SK-N-SH (cell line): ENCODE results near the gene HEPH. TPM values are rescaled to one million over a fixed set of nuclear protein-coding genes. Genes with fewer than 3 reads are reported as not detected.
"Not testable (repeated sequence)": the region's sequence is repeated elsewhere in the genome, so short reads cannot be mapped to it uniquely, and the experiment has no call there.

Experiments used
- CTCF ChIA-PET: fragments of 300-600, 350-600 bp; formaldehyde crosslinking; extraction: SDS; loops from one replicate; lab custom pipeline; 2021; lab: Yijun Ruan, JAX
- POLR2A ChIA-PET: fragments of 350-600 bp; sonication (Branson Sonifier 250); formaldehyde crosslinking; extraction: SDS; loops from one replicate; lab custom pipeline; 2020; ENCODE audit warnings: antibody characterized with exemption, inconsistent platforms; lab: Yijun Ruan, JAX
- DNase-seq: peaks from one replicate; pipeline ENCODE4 v3.0.0; 2012
- H2AFZ ChIP-seq: fragments of 200-600 bp; sonication (generic); 2 replicates; pipeline ENCODE4 v1.8.1; 2016; ENCODE audit warnings: antibody characterized with exemption, mild to moderate bottlenecking, low read depth
- H3F3A ChIP-seq: fragments of 200-600 bp; sonication (generic); replicated peaks from 2 replicates; pipeline ENCODE3; 2016; ENCODE audit warnings: antibody characterized with exemption, mild to moderate bottlenecking; ENCODE audit not compliant: insufficient read depth
- H3K27ac ChIP-seq, 2 experiments: fragments of 200-500 bp in 1 of 2; fragments of 200-600 bp in 1 of 2; sonication (Bioruptor generic) in 1 of 2; sonication (generic), shearing (Covaris generic) in 1 of 2; 2 replicates each; pipeline versions ENCODE4 v1.5.1 to v1.6.1; 2014 to 2016; ENCODE audit warnings: low read depth in 2 of 2, inconsistent platforms in 1 of 2, low read length in 1 of 2, mild to moderate bottlenecking in 1 of 2, mixed read lengths in 1 of 2
- H3K27me3 ChIP-seq: fragments of 200-600 bp; sonication (generic), shearing (Covaris generic); 2 replicates; pipeline ENCODE4 v1.6.1; 2016; ENCODE audit warnings: mixed run types; ENCODE audit not compliant: insufficient read depth
- H3K36me3 ChIP-seq, 2 experiments: fragments of 200-500 bp in 1 of 2; fragments of 200-600 bp in 1 of 2; sonication (Bioruptor generic) in 1 of 2; sonication (generic) in 1 of 2; replicated peaks in 1 of 2; 2 replicates each; pipeline versions ENCODE3 to v1.5.1; 2014 to 2016; ENCODE audit warnings: low read length in 1 of 2, mild to moderate bottlenecking in 1 of 2; ENCODE audit not compliant: insufficient read depth in 2 of 2, control insufficient read depth in 1 of 2
- H3K4me1 ChIP-seq, 2 experiments: fragments of 200-500 bp in 1 of 2; fragments of 200-600 bp in 1 of 2; sonication (Bioruptor generic) in 1 of 2; sonication (generic), shearing (Covaris generic) in 1 of 2; 2 replicates each; pipeline versions ENCODE4 v1.5.1 to v1.6.1; 2014 to 2016; ENCODE audit warnings: low read depth in 1 of 2, low read length in 1 of 2, mixed run types in 1 of 2; ENCODE audit not compliant: insufficient read depth in 2 of 2, control insufficient read depth in 1 of 2
- H3K4me2 ChIP-seq: fragments of 200-600 bp; sonication (generic), shearing (Covaris generic); 2 replicates; pipeline ENCODE4 v1.6.1; 2017; ENCODE audit warnings: mixed run types
- H3K4me3 ChIP-seq, 2 experiments: fragments of 200-500 bp in 1 of 2; fragments of 200-600 bp in 1 of 2; sonication (Bioruptor generic) in 1 of 2; sonication (generic), shearing (Covaris generic) in 1 of 2; 2 replicates each; pipeline versions ENCODE4 v1.5.1 to v1.8.1; 2014 to 2016; ENCODE audit warnings: low read depth in 2 of 2, inconsistent platforms in 1 of 2, low read length in 1 of 2, mild to moderate bottlenecking in 1 of 2, mixed read lengths in 1 of 2, moderate library complexity in 1 of 2
- H3K79me2 ChIP-seq: fragments of 200-600 bp; sonication (generic); 2 replicates; pipeline ENCODE4 v1.8.1; 2017; ENCODE audit warnings: mild to moderate bottlenecking; ENCODE audit not compliant: insufficient read depth
- H3K9ac ChIP-seq: fragments of 200-600 bp; sonication (generic); 2 replicates; pipeline ENCODE4 v1.6.1; 2017; ENCODE audit warnings: mixed run types
- H3K9me2 ChIP-seq: fragments of 200-600 bp; sonication (generic); 2 replicates; pipeline ENCODE4 v1.6.1; 2017; ENCODE audit warnings: mixed run types
- H3K9me3 ChIP-seq: fragments of 200-600 bp; sonication (generic); 2 replicates; pipeline ENCODE4 v1.6.1; 2017; ENCODE audit warnings: mixed run types, mild to moderate bottlenecking, moderate library complexity
- H4K20me1 ChIP-seq: fragments of 200-600 bp; sonication (generic); 2 replicates; pipeline ENCODE4 v1.6.1; 2017; ENCODE audit warnings: mild to moderate bottlenecking, mixed run types; ENCODE audit not compliant: insufficient read depth
- ELF1 ChIP-seq: IDR thresholded peaks from 2 replicates; pipeline ENCODE4 v1.4.0; 2012
- GABPA ChIP-seq: IDR thresholded peaks from 2 replicates; pipeline ENCODE4 v1.4.0; 2012; ENCODE audit warnings: low read depth, mild to moderate bottlenecking
- GATA2 ChIP-seq: sonication (generic); formaldehyde crosslinking; IDR thresholded peaks from 2 replicates; pipeline ENCODE4 v1.5.0; 2020; ENCODE audit warnings: mild to moderate bottlenecking, missing genetic modification reagents
- MAX ChIP-seq: IDR thresholded peaks from 2 replicates; pipeline ENCODE4 v1.4.0; 2012; ENCODE audit warnings: low read depth
- MEF2A ChIP-seq: IDR thresholded peaks from 2 replicates; pipeline ENCODE4 v1.4.0; 2012; ENCODE audit warnings: low read depth, borderline replicate concordance
- USF2 ChIP-seq: fragments of 150-350 bp; IDR thresholded peaks from 2 replicates; pipeline ENCODE4 v1.6.1; 2017; ENCODE audit warnings: antibody characterized with exemption, low read length, low read depth, borderline replicate concordance
- WGBS: methylation state at CpG from one replicate; pipeline ENCODE4 v1.1.6; 2017; ENCODE audit warnings: low lambda C conversion rate; 5-methylcytosine and 5-hydroxymethylcytosine counted together
- polyA plus RNA-seq, 3 experiments: library from polyadenylated mRNA; depleted of rRNA; stranded (reverse); fragments of >200 nt; gene quantifications; 2 replicates each; pipeline ENCODE4 v1.2.3, GENCODE V29; 2012

HEPH gene
- polyA plus RNA-seq, 1 of the 3 experiments (the other 2 are of a cell fraction): 8.6 TPM

- Histone ChIP-seq H2AFZ (no peak overlapping the region), H3F3A (no peaks in the 10 kb centered on the region), H3K9ac (no peak overlapping the region), H3K27me3 (no peaks in the 10 kb centered on the region), H4K20me1 (no peaks in the 10 kb centered on the region), H3K4me2 (no peak overlapping the region), H3K9me3 (no peaks in the 10 kb centered on the region), H3K79me2 (no peaks in the 10 kb centered on the region), H3K4me1 (no peaks in the 10 kb centered on the region), H3K36me3 (no peaks in the 10 kb centered on the region), H3K27ac (no peak overlapping the region), H3K4me3 (no peak overlapping the region), H3K9me2 (no peaks in the 10 kb centered on the region)
- 0% methylated on average over 2 of the region's 3 CpGs for WGBS
- POLR2A ChIA-PET: no interaction called here
- CTCF ChIA-PET: interaction anchor here (1.1 kb wide), 1 partner anchor 11 kb away, joined by 4 read pairs; no protein-coding TSS in a partner anchor
- DNase-seq: no peak
- no peak for TF ChIP-seq GABPA
- no peak for TF ChIP-seq USF2
Observed at GRCh38 chrX:66126662-66127061, 37.4 kb upstream of the HEPH start.

GRCh38 chrX:66130469-66130868 is 33.6 kb upstream of the HEPH start:
- no peak overlapping the region for H3K4me2 ChIP-seq
- H2AFZ ChIP-seq: no peak overlapping the region
- no peaks in the 10 kb centered on the region for H3K36me3 ChIP-seq
- H3K9me2 ChIP-seq: no peaks in the 10 kb centered on the region
- H3K9me3 ChIP-seq: no peaks in the 10 kb centered on the region
- no peak for DNase-seq
- ChIA-PET CTCF (no interaction called here), POLR2A (no interaction called here)
- no peak for TF ChIP-seq MAX
- TF ChIP-seq GATA2 (CRISPR knock-in tag): no peak
- no peak for TF ChIP-seq ELF1
- no peak for TF ChIP-seq USF2
- no peak for TF ChIP-seq MEF2A
- H3F3A ChIP-seq: no peaks in the 10 kb centered on the region
- no peak overlapping the region for H3K9ac ChIP-seq
- no peaks in the 10 kb centered on the region for H3K4me1 ChIP-seq
- no peaks in the 10 kb centered on the region for H3K79me2 ChIP-seq
- H3K27ac ChIP-seq: no peak overlapping the region
- no peaks in the 10 kb centered on the region for H3K27me3 ChIP-seq
- no peaks in the 10 kb centered on the region for H4K20me1 ChIP-seq
- H3K4me3 ChIP-seq: no peak overlapping the region

GRCh38 chrX:66135284-66135683 is 28.8 kb upstream of the HEPH start:
- H3K4me1 ChIP-seq, H2AFZ ChIP-seq, H3K4me2 ChIP-seq, H3K79me2 ChIP-seq, H3K36me3 ChIP-seq, H3K9me3 ChIP-seq, DNase-seq, H3K4me3 ChIP-seq, POLR2A ChIA-PET, H3K27me3 ChIP-seq, CTCF ChIA-PET, H3K9ac ChIP-seq, H3K27ac ChIP-seq, H4K20me1 ChIP-seq, H3K9me2 ChIP-seq, H3F3A ChIP-seq: not testable (repeated sequence)
- 4% methylated on average over 4 of the region's 4 CpGs for WGBS
